WTC11 (cell line): ENCODE data around the gene GALNTL6. TPM values are rescaled to one million over a fixed set of nuclear protein-coding genes. Genes with fewer than 3 reads are reported as not detected.

Source experiments
- ATAC-seq: fragments of 200-7000 bp; cut with Tn5 transposase; 2 replicates; pipeline ENCODE4 v1.10.0; 2021; ENCODE audit warnings: mild to moderate bottlenecking, moderate library complexity
- CTCF ChIA-PET: fragments of 300-600 bp; sonication (Branson Sonifier 250); formaldehyde crosslinking; loops from one replicate; lab custom pipeline; 2021; ENCODE audit warnings: antibody characterized with exemption; lab: Charles Lee
- POLR2A ChIA-PET: fragments of 350-600 bp; sonication (Branson Sonifier 250); formaldehyde crosslinking; loops from one replicate; lab custom pipeline; 2021; ENCODE audit warnings: antibody characterized with exemption; lab: Charles Lee
- DNase-seq: peaks from one replicate; pipeline ENCODE4 v3.0.0; 2021; ENCODE audit warnings: low spot score
- H3K27ac Mint-ChIP-seq: 2 replicates; pipeline ENCODE4 v1.8.0; 2021; ENCODE audit warnings: mixed read lengths
- H3K27me3 Mint-ChIP-seq: 2 replicates; pipeline ENCODE4 v1.8.0; 2021; ENCODE audit warnings: low read depth, mild to moderate bottlenecking, moderate library complexity, mixed read lengths
- H3K36me3 Mint-ChIP-seq: 2 replicates; pipeline ENCODE4 v1.8.0; 2021; ENCODE audit warnings: mixed read lengths
- H3K4me1 Mint-ChIP-seq: 2 replicates; pipeline ENCODE4 v1.8.0; 2022; ENCODE audit warnings: mixed read lengths
- H3K4me3 Mint-ChIP-seq: 2 replicates; pipeline ENCODE4 v1.8.0; 2021; ENCODE audit warnings: mild to moderate bottlenecking, moderate library complexity, mixed read lengths
- H3K9me3 Mint-ChIP-seq: 2 replicates; pipeline ENCODE4 v1.8.0; 2021; ENCODE audit warnings: mixed read lengths
- ESRRA ChIP-seq: sonication (generic); formaldehyde crosslinking; IDR thresholded peaks from 2 replicates; pipeline ENCODE4 v1.8.1; 2022; ENCODE audit warnings: mild to moderate bottlenecking, missing genetic modification reagents, borderline replicate concordance
- ETV6 ChIP-seq: sonication (generic); formaldehyde crosslinking; IDR thresholded peaks from 2 replicates; pipeline ENCODE4 v1.8.1; 2022; ENCODE audit warnings: mild to moderate bottlenecking, missing genetic modification reagents
- FOXP1 ChIP-seq: sonication (generic); formaldehyde crosslinking; IDR thresholded peaks from 2 replicates; pipeline ENCODE4 v1.8.0; 2022; ENCODE audit warnings: missing genetic modification reagents, mild to moderate bottlenecking, moderate library complexity, borderline replicate concordance
- GABPB1 ChIP-seq: sonication (generic); formaldehyde crosslinking; IDR thresholded peaks from 2 replicates; pipeline ENCODE4 v1.8.1; 2023; ENCODE audit warnings: mild to moderate bottlenecking, missing genetic modification reagents
- JAZF1 ChIP-seq: fragments of 250-450 bp; sonication (Bioruptor Pico); IDR thresholded peaks from 2 replicates; pipeline ENCODE4 v1.9.0; 2021; ENCODE audit warnings: moderate library complexity, mild to moderate bottlenecking, inconsistent platforms
- NR3C1 ChIP-seq: sonication (generic); formaldehyde crosslinking; conservative IDR thresholded peaks from 2 replicates; pipeline ENCODE4 v1.8.1; 2023; ENCODE audit warnings: low read depth, mild to moderate bottlenecking, missing genetic modification reagents
- OVOL2 ChIP-seq: fragments of 250-450 bp; sonication (Bioruptor Pico); IDR thresholded peaks from 2 replicates; pipeline ENCODE4 v1.9.0; 2021; ENCODE audit warnings: mild to moderate bottlenecking, borderline replicate concordance
- PRRX2 ChIP-seq: fragments of 250-450 bp; sonication (Bioruptor Pico); IDR thresholded peaks from 2 replicates; pipeline ENCODE4 v1.8.0; 2021; ENCODE audit warnings: mild to moderate bottlenecking
- TCF7 ChIP-seq: sonication (generic); formaldehyde crosslinking; IDR thresholded peaks from 2 replicates; pipeline ENCODE4 v1.8.0; 2022; ENCODE audit warnings: mild to moderate bottlenecking, low read depth, missing genetic modification reagents, moderate library complexity
- ZNF263 ChIP-seq: sonication (generic); formaldehyde crosslinking; IDR thresholded peaks from 2 replicates; pipeline ENCODE4 v1.8.1; 2022; ENCODE audit warnings: low read depth, mild to moderate bottlenecking, moderate library complexity, missing genetic modification reagents
- ZNF317 ChIP-seq: sonication (generic); formaldehyde crosslinking; IDR thresholded peaks from 2 replicates; pipeline ENCODE4 v1.8.1; 2023; ENCODE audit warnings: low read depth, mild to moderate bottlenecking, moderate library complexity, missing genetic modification reagents, borderline replicate concordance
- total RNA-seq: library from RNA; stranded (reverse); gene quantifications from 3 replicates; pipeline ENCODE4 v1.2.3, GENCODE V29; 2021
- TF ChIP-seq, protein P1 (sequence below): fragments of 250-450 bp; sonication (Bioruptor Pico); conservative IDR thresholded peaks from 2 replicates; pipeline ENCODE4 v1.9.0; 2021; ENCODE audit warnings: mild to moderate bottlenecking
- TF ChIP-seq, protein P2 (sequence below): sonication (generic); formaldehyde crosslinking; IDR thresholded peaks from 2 replicates; pipeline ENCODE4 v1.8.1; 2022; ENCODE audit warnings: mild to moderate bottlenecking, moderate library complexity, missing genetic modification reagents
- TF ChIP-seq, protein P3 (sequence below): sonication (generic); formaldehyde crosslinking; IDR thresholded peaks from 2 replicates; pipeline ENCODE4 v1.8.0; 2023; ENCODE audit warnings: missing genetic modification reagents
- TF ChIP-seq, protein P4 (sequence below): sonication (generic); formaldehyde crosslinking; IDR thresholded peaks from 2 replicates; pipeline ENCODE4 v1.8.0; 2022; ENCODE audit warnings: mild to moderate bottlenecking, missing genetic modification reagents
- TF ChIP-seq, protein P5 (sequence below): sonication (generic); formaldehyde crosslinking; conservative IDR thresholded peaks from 2 replicates; pipeline ENCODE4 v1.8.1; 2022; ENCODE audit warnings: mild to moderate bottlenecking, missing genetic modification reagents
- TF ChIP-seq, protein P6 (sequence below): fragments of 200-600 bp; IDR thresholded peaks from 2 replicates; pipeline ENCODE4 v1.8.0; 2022; ENCODE audit warnings: antibody characterized with exemption
- TF ChIP-seq, protein P7 (sequence below): sonication (generic); formaldehyde crosslinking; IDR thresholded peaks from 2 replicates; pipeline ENCODE4 v1.8.1; 2022; ENCODE audit warnings: mild to moderate bottlenecking, missing genetic modification reagents, moderate library complexity, borderline replicate concordance
- TF ChIP-seq, protein P8 (sequence below): sonication (generic); formaldehyde crosslinking; IDR thresholded peaks from 2 replicates; pipeline ENCODE4 v1.8.0; 2022; ENCODE audit warnings: mild to moderate bottlenecking, missing genetic modification reagents
- TF ChIP-seq, protein P9 (sequence below): sonication (generic); formaldehyde crosslinking; IDR thresholded peaks from 2 replicates; pipeline ENCODE4 v1.8.0; 2022; ENCODE audit warnings: mild to moderate bottlenecking, missing genetic modification reagents
- TF ChIP-seq, protein P10 (sequence below): fragments of 250-450 bp; sonication (Bioruptor Pico); IDR thresholded peaks from 2 replicates; pipeline ENCODE4 v1.8.0; 2021; ENCODE audit warnings: mild to moderate bottlenecking

GALNTL6 gene
- total RNA-seq, 1 experiment from 2014 or later, result 0.24 TPM

DNA sequence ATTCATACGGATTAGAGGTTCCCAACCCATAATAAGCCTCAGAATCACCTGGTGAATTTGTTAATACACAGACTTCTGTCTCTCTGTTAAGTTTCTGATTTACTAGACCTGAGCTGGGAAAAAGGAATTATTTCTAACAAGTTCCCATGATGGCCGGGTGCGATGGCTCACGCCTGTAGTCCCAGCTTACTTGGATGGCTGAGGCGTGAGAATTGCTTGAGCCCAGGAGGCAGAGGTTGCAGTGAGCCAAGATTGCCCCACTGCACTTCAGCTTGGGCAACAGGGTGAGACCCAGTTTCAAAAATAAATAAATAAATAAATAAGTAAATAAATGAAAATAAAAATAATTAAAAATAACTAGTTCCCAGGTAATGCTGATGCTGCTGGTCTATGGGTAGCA is 412.3 kb downstream of the GALNTL6 start:
- TF ChIP-seq, protein P1, sequence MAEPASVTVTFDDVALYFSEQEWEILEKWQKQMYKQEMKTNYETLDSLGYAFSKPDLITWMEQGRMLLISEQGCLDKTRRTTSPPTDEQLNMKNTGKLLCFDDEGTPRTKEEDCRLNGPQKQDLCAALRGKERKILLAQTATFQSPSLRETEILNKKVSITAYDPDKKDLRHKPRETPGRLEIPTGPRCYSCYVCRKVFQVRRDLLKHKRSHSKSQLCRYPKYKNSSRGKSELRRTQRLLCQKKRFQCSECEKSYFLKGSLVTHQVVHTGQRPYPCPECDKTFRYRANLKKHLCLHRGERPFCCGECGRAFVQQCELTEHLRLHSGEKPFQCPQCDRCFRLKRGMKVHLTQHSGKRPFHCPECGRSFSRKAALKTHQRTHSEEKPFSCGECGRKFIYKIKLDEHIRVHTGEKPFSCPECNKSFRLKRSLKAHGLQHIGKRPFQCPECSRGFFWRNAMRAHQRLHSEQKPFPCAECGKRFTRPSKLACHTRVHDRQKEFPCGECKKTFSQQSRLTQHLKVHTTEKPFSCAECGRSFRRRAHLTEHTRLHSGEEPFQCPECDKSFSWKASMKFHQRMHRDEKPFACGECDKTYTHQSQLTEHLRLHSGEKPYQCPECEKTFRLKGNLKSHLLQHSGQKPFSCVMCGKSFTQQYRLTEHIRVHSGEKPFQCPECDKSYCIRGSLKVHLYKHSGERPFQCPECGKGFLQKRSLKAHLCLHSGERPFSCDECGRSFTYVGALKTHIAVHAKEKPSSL (CRISPR knock-in tag), result no peak
- TF ChIP-seq, protein P2, sequence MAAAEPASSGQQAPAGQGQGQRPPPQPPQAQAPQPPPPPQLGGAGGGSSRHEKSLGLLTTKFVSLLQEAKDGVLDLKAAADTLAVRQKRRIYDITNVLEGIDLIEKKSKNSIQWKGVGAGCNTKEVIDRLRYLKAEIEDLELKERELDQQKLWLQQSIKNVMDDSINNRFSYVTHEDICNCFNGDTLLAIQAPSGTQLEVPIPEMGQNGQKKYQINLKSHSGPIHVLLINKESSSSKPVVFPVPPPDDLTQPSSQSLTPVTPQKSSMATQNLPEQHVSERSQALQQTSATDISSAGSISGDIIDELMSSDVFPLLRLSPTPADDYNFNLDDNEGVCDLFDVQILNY, result no peak
- TF ChIP-seq, protein P3, sequence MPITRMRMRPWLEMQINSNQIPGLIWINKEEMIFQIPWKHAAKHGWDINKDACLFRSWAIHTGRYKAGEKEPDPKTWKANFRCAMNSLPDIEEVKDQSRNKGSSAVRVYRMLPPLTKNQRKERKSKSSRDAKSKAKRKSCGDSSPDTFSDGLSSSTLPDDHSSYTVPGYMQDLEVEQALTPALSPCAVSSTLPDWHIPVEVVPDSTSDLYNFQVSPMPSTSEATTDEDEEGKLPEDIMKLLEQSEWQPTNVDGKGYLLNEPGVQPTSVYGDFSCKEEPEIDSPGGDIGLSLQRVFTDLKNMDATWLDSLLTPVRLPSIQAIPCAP, result no peak
- no peak for TF ChIP-seq ZNF263 (CRISPR knock-in tag)
- TF ChIP-seq FOXP1 (CRISPR knock-in tag), result no peak
- no peak for TF ChIP-seq OVOL2 (CRISPR knock-in tag)
- TF ChIP-seq NR3C1, result no peak
- TF ChIP-seq, protein P4, sequence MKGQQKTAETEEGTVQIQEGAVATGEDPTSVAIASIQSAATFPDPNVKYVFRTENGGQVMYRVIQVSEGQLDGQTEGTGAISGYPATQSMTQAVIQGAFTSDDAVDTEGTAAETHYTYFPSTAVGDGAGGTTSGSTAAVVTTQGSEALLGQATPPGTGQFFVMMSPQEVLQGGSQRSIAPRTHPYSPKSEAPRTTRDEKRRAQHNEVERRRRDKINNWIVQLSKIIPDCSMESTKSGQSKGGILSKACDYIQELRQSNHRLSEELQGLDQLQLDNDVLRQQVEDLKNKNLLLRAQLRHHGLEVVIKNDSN, result no peak
- no peak for TF ChIP-seq PRRX2 (CRISPR knock-in tag)
- no peak for TF ChIP-seq JAZF1
- TF ChIP-seq, all 79 proteins: peak for 0
- no peak overlapping the region for H3K27ac Mint-ChIP-seq
- no peaks in the 10 kb centered on the region for H3K4me1 Mint-ChIP-seq
- no peak for DNase-seq
- peaks cover 3% of the 10 kb centered on the region; the same call in 1 of the 2 replicates for H3K9me3 Mint-ChIP-seq
- ChIA-PET CTCF (no interaction called here), POLR2A (interaction anchor here (0.6 kb wide), 1 partner anchor 263 kb away, joined by 3 read pairs; no protein-coding TSS in a partner anchor)
- ATAC-seq, result no peak
- no peaks in the 10 kb centered on the region for H3K36me3 Mint-ChIP-seq
- H3K4me3 Mint-ChIP-seq, result no peak overlapping the region
- no peaks in the 10 kb centered on the region for H3K27me3 Mint-ChIP-seq

DNA sequence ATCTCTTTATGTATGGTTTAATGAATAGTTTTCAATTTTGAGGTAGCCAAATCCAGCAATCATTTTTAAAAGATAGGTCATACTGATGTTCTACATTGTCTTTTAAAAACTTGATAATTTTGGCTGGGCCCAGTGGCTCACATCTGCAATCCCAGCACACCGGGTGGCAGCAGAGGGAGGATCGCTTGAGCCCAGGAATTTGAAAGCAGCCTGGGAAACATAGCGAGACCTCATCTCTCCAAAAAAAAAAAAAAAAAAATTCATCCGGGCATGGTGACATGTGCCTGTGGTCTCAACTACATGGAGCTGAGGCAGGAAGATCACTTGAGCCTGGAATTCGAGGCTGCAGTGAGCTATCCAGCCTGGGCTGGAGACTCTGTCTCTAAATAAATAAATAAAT is 419.8 kb downstream of the GALNTL6 start:
- Mint-ChIP-seq H3K4me3 (no peak overlapping the region), H3K9me3 (peaks cover 11% of the 10 kb centered on the region), H3K27me3 (no peaks in the 10 kb centered on the region), H3K36me3 (no peaks in the 10 kb centered on the region), H3K27ac (no peak overlapping the region), H3K4me1 (peaks cover 9% of the 10 kb centered on the region)
- DNase-seq (peak; percentile 41), ATAC-seq (peak; percentile 93)
- POLR2A ChIA-PET, result interaction anchor here (0.7 kb wide), 1 partner anchor 1510 kb away, joined by 5 read pairs; no protein-coding TSS in a partner anchor
- CTCF ChIA-PET, result interaction anchor here (0.6 to 1.0 kb wide), 9 partner anchors 21 to 1082 kb away, joined by 3 to 5 read pairs (median 3); no protein-coding TSS in a partner anchor
- TF ChIP-seq, protein P5, sequence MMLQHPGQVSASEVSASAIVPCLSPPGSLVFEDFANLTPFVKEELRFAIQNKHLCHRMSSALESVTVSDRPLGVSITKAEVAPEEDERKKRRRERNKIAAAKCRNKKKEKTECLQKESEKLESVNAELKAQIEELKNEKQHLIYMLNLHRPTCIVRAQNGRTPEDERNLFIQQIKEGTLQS (CRISPR knock-in tag), result no peak
- TF ChIP-seq, protein P6, sequence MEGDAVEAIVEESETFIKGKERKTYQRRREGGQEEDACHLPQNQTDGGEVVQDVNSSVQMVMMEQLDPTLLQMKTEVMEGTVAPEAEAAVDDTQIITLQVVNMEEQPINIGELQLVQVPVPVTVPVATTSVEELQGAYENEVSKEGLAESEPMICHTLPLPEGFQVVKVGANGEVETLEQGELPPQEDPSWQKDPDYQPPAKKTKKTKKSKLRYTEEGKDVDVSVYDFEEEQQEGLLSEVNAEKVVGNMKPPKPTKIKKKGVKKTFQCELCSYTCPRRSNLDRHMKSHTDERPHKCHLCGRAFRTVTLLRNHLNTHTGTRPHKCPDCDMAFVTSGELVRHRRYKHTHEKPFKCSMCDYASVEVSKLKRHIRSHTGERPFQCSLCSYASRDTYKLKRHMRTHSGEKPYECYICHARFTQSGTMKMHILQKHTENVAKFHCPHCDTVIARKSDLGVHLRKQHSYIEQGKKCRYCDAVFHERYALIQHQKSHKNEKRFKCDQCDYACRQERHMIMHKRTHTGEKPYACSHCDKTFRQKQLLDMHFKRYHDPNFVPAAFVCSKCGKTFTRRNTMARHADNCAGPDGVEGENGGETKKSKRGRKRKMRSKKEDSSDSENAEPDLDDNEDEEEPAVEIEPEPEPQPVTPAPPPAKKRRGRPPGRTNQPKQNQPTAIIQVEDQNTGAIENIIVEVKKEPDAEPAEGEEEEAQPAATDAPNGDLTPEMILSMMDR, result no peak
- TF ChIP-seq ETV6 (CRISPR knock-in tag) (no peak), ZNF263 (CRISPR knock-in tag) (no peak), GABPB1 (CRISPR knock-in tag) (no peak), TCF7 (CRISPR knock-in tag) (no peak), ESRRA (CRISPR knock-in tag) (no peak), ZNF317 (CRISPR knock-in tag) (no peak)
- TF ChIP-seq, protein P7, sequence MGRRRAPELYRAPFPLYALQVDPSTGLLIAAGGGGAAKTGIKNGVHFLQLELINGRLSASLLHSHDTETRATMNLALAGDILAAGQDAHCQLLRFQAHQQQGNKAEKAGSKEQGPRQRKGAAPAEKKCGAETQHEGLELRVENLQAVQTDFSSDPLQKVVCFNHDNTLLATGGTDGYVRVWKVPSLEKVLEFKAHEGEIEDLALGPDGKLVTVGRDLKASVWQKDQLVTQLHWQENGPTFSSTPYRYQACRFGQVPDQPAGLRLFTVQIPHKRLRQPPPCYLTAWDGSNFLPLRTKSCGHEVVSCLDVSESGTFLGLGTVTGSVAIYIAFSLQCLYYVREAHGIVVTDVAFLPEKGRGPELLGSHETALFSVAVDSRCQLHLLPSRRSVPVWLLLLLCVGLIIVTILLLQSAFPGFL (CRISPR knock-in tag), result no peak
- TF ChIP-seq, protein P8, sequence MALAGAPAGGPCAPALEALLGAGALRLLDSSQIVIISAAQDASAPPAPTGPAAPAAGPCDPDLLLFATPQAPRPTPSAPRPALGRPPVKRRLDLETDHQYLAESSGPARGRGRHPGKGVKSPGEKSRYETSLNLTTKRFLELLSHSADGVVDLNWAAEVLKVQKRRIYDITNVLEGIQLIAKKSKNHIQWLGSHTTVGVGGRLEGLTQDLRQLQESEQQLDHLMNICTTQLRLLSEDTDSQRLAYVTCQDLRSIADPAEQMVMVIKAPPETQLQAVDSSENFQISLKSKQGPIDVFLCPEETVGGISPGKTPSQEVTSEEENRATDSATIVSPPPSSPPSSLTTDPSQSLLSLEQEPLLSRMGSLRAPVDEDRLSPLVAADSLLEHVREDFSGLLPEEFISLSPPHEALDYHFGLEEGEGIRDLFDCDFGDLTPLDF, result no peak
- TF ChIP-seq, protein P9, sequence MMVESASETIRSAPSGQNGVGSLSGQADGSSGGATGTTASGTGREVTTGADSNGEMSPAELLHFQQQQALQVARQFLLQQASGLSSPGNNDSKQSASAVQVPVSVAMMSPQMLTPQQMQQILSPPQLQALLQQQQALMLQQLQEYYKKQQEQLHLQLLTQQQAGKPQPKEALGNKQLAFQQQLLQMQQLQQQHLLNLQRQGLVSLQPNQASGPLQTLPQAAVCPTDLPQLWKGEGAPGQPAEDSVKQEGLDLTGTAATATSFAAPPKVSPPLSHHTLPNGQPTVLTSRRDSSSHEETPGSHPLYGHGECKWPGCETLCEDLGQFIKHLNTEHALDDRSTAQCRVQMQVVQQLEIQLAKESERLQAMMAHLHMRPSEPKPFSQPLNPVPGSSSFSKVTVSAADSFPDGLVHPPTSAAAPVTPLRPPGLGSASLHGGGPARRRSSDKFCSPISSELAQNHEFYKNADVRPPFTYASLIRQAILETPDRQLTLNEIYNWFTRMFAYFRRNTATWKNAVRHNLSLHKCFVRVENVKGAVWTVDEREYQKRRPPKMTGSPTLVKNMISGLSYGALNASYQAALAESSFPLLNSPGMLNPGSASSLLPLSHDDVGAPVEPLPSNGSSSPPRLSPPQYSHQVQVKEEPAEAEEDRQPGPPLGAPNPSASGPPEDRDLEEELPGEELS (CRISPR knock-in tag), result no peak
- TF ChIP-seq, protein P3, result no peak
- TF ChIP-seq, protein P10, sequence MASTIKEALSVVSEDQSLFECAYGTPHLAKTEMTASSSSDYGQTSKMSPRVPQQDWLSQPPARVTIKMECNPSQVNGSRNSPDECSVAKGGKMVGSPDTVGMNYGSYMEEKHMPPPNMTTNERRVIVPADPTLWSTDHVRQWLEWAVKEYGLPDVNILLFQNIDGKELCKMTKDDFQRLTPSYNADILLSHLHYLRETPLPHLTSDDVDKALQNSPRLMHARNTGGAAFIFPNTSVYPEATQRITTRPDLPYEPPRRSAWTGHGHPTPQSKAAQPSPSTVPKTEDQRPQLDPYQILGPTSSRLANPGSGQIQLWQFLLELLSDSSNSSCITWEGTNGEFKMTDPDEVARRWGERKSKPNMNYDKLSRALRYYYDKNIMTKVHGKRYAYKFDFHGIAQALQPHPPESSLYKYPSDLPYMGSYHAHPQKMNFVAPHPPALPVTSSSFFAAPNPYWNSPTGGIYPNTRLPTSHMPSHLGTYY (CRISPR knock-in tag), result no peak
